HepG2 (cell line): ENCODE measurements around the gene CTSW. TPM values are rescaled to one million over a fixed set of nuclear protein-coding genes. Genes with fewer than 3 reads are reported as not detected.

ENCODE experiments used
- ARID2 ChIP-seq: sonication (generic); formaldehyde crosslinking; IDR thresholded peaks from 2 replicates; pipeline ENCODE4 v1.8.1; 2022; ENCODE audit warnings: mild to moderate bottlenecking, missing genetic modification reagents, borderline replicate concordance
- BRD4 ChIP-seq: sonication (generic); formaldehyde crosslinking; IDR thresholded peaks from 2 replicates; pipeline ENCODE4 v1.4.0; 2020; ENCODE audit warnings: missing genetic modification reagents
- ELF4 ChIP-seq: sonication (generic); formaldehyde crosslinking; IDR thresholded peaks from 2 replicates; pipeline ENCODE4 v1.5.0; 2020; ENCODE audit warnings: missing genetic modification reagents, mild to moderate bottlenecking, moderate library complexity, borderline replicate concordance
- HOXA7 ChIP-seq: sonication (generic); formaldehyde crosslinking; IDR thresholded peaks from 2 replicates; pipeline ENCODE4 v1.8.1; 2022; ENCODE audit warnings: mild to moderate bottlenecking, missing genetic modification reagents, moderate library complexity
- HOXA9 ChIP-seq: sonication (generic); formaldehyde crosslinking; IDR thresholded peaks from 2 replicates; pipeline ENCODE4 v1.8.1; 2022; ENCODE audit warnings: missing genetic modification reagents, mild to moderate bottlenecking, moderate library complexity, borderline replicate concordance
- KLF16 ChIP-seq, 2 experiments: sonication (generic) in 1 of 2; formaldehyde crosslinking in 1 of 2; IDR thresholded peaks; 2 replicates each; pipeline versions ENCODE4 v1.6.1 to v1.8.0; 2016 to 2023; ENCODE audit warnings: missing genetic modification reagents in 2 of 2, missing compliant biosample characterization in 1 of 2
- MIER2 ChIP-seq: IDR thresholded peaks from 2 replicates; pipeline ENCODE4 v1.6.1; 2016; ENCODE audit warnings: missing biosample characterization, missing genetic modification reagents
- NCOR1 ChIP-seq: fragments of 200-600 bp; sonication (generic); IDR thresholded peaks from 2 replicates; pipeline ENCODE4 v1.7.0; 2017; ENCODE audit warnings: antibody characterized with exemption, low read length, borderline replicate concordance
- NFYB ChIP-seq: sonication (generic); formaldehyde crosslinking; IDR thresholded peaks from 2 replicates; pipeline ENCODE4 v1.4.0; 2020; ENCODE audit warnings: missing genetic modification reagents
- NONO ChIP-seq, 2 experiments: fragments of 450-650 bp in 1 of 2; sonication (generic) in 1 of 2; formaldehyde crosslinking in 1 of 2; IDR thresholded peaks in 1 of 2; conservative IDR thresholded peaks in 1 of 2; 2 replicates each; pipeline versions ENCODE4 v1.6.1 to v1.8.0; 2017 to 2022; ENCODE audit warnings: mild to moderate bottlenecking in 1 of 2, missing genetic modification reagents in 1 of 2, moderate library complexity in 1 of 2
- RELA ChIP-seq: sonication (generic); formaldehyde crosslinking; IDR thresholded peaks from 2 replicates; pipeline ENCODE4 v1.4.0; 2020; ENCODE audit warnings: missing genetic modification reagents
- SKI ChIP-seq: fragments of 450-650 bp; IDR thresholded peaks from one replicate; pipeline ENCODE4 v1.6.1; 2018; ENCODE audit warnings: mild to moderate bottlenecking; ENCODE audit not compliant: partially characterized antibody
- SMARCE1 ChIP-seq: fragments of 450-650 bp; IDR thresholded peaks from 2 replicates; pipeline ENCODE4 v1.6.1; 2017; ENCODE audit warnings: borderline replicate concordance
- SP140L ChIP-seq: sonication (generic); formaldehyde crosslinking; IDR thresholded peaks from 2 replicates; pipeline ENCODE4 v1.4.0; 2020; ENCODE audit warnings: missing genetic modification reagents, borderline replicate concordance
- TRIM24 ChIP-seq: sonication (generic); formaldehyde crosslinking; IDR thresholded peaks from 2 replicates; pipeline ENCODE4 v1.8.0; 2022; ENCODE audit warnings: mild to moderate bottlenecking, missing genetic modification reagents
- ZMYM4 ChIP-seq: sonication (generic); formaldehyde crosslinking; IDR thresholded peaks from 2 replicates; pipeline ENCODE4 v1.8.1; 2023; ENCODE audit warnings: mild to moderate bottlenecking, missing genetic modification reagents
- ZNF12 ChIP-seq: sonication (generic); formaldehyde crosslinking; IDR thresholded peaks from 2 replicates; pipeline ENCODE4 v1.5.0; 2020; ENCODE audit warnings: missing genetic modification reagents
- ZNF234 ChIP-seq: sonication (generic); formaldehyde crosslinking; conservative IDR thresholded peaks from 2 replicates; pipeline ENCODE4 v1.5.1; 2020; ENCODE audit warnings: mild to moderate bottlenecking, missing genetic modification reagents
- ZNF235 ChIP-seq: sonication (generic); formaldehyde crosslinking; IDR thresholded peaks from 2 replicates; pipeline ENCODE4 v1.8.1; 2023; ENCODE audit warnings: mild to moderate bottlenecking, missing genetic modification reagents, borderline replicate concordance
- ZNF34 ChIP-seq: sonication (generic); formaldehyde crosslinking; IDR thresholded peaks from 2 replicates; pipeline ENCODE4 v1.4.0; 2020; ENCODE audit warnings: mild to moderate bottlenecking, missing genetic modification reagents, borderline replicate concordance
- ZNF460 ChIP-seq: sonication (generic); formaldehyde crosslinking; IDR thresholded peaks from 2 replicates; pipeline ENCODE4 v1.5.1; 2020; ENCODE audit warnings: missing genetic modification reagents, mild to moderate bottlenecking, borderline replicate concordance
- ZNF468 ChIP-seq: sonication (generic); formaldehyde crosslinking; IDR thresholded peaks from 2 replicates; pipeline ENCODE4 v1.8.0; 2022; ENCODE audit warnings: mild to moderate bottlenecking, moderate library complexity, missing genetic modification reagents
- ZNF644 ChIP-seq: IDR thresholded peaks from 2 replicates; pipeline ENCODE4 v1.6.1; 2016; ENCODE audit warnings: low read depth
- ZNF839 ChIP-seq: sonication (generic); formaldehyde crosslinking; IDR thresholded peaks from 2 replicates; pipeline ENCODE4 v1.4.0; 2020; ENCODE audit warnings: missing genetic modification reagents, mild to moderate bottlenecking, borderline replicate concordance
- polyA plus RNA-seq, 8 experiments: library from polyadenylated mRNA; depleted of rRNA in 3 of 8; stranded (reverse) in 7 of 8; unstranded in 1 of 8; fragments of >200 nt; fragmentation: Illumina TruSeq in 4 of 8; extraction: Trizol in 4 of 8; gene quantifications; 2 replicates each; pipeline versions ENCODE4 v1.2.1 to v1.2.3, GENCODE V29; 2011 to 2016; ENCODE audit warnings: low read depth in 4 of 8, missing spikeins in 1 of 8, mixed read lengths in 1 of 8; ENCODE audit not compliant: insufficient read depth in 1 of 8
- total RNA-seq, 5 experiments: library from RNA; depleted of rRNA; stranded (reverse); fragments of >200 nt; fragmentation: Illumina TruSeq; extraction: Trizol; gene quantifications; 2 replicates each; pipeline ENCODE4 v1.2.3, GENCODE V29; 2016; ENCODE audit warnings: low read depth in 1 of 5
- TF ChIP-seq, protein P1 (sequence below): fragments of 450-650 bp; IDR thresholded peaks from 2 replicates; pipeline ENCODE4 v1.6.1; 2016
- TF ChIP-seq, protein P2 (sequence below): IDR thresholded peaks from 2 replicates; pipeline ENCODE4 v1.6.1; 2016; ENCODE audit warnings: low read depth, borderline replicate concordance
- TF ChIP-seq, protein P3 (sequence below): IDR thresholded peaks from 2 replicates; pipeline ENCODE4 v1.4.0; 2020; ENCODE audit warnings: mild to moderate bottlenecking, missing genetic modification reagents

CTSW gene
- total and polyA plus RNA-seq, 2 of the 13 experiments (the other 11 are each of a cell fraction or from before 2014, with no cell fraction given), result 0.09 TPM; not detected in 1

- no peak for TF ChIP-seq ZNF234
- no peak for TF ChIP-seq ELF4 (CRISPR knock-in tag)
- no peak for TF ChIP-seq NONO (IDR thresholded peaks at IDR 0.05)
- TF ChIP-seq NONO (CRISPR knock-in tag; conservative IDR thresholded peaks at IDR 0.05), result no peak
- no peak for TF ChIP-seq ZNF34 (CRISPR knock-in tag)
- no peak for TF ChIP-seq ARID2 (CRISPR knock-in tag)
- no peak for TF ChIP-seq MIER2 (CRISPR knock-in tag)
- no peak for TF ChIP-seq ZNF468 (CRISPR knock-in tag)
- peak; percentile 7; the same call in 1 of the 2 replicates for TF ChIP-seq ZNF644
- peak; percentile 64; the same call in 1 of the 2 replicates for TF ChIP-seq ZNF460 (CRISPR knock-in tag)
- TF ChIP-seq TRIM24 (CRISPR knock-in tag), result no peak
- no peak for TF ChIP-seq SKI
- no peak for TF ChIP-seq SMARCE1
- no peak for TF ChIP-seq BRD4 (CRISPR knock-in tag)
- TF ChIP-seq, protein P1, sequence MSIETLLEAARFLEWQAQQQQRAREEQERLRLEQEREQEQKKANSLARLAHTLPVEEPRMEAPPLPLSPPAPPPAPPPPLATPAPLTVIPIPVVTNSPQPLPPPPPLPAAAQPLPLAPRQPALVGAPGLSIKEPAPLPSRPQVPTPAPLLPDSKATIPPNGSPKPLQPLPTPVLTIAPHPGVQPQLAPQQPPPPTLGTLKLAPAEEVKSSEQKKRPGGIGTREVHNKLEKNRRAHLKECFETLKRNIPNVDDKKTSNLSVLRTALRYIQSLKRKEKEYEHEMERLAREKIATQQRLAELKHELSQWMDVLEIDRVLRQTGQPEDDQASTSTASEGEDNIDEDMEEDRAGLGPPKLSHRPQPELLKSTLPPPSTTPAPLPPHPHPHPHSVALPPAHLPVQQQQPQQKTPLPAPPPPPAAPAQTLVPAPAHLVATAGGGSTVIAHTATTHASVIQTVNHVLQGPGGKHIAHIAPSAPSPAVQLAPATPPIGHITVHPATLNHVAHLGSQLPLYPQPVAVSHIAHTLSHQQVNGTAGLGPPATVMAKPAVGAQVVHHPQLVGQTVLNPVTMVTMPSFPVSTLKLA, result no peak
- no peak for TF ChIP-seq SP140L (CRISPR knock-in tag)
- no peak for TF ChIP-seq ZNF12
- TF ChIP-seq ZMYM4, result no peak
- TF ChIP-seq, protein P2, sequence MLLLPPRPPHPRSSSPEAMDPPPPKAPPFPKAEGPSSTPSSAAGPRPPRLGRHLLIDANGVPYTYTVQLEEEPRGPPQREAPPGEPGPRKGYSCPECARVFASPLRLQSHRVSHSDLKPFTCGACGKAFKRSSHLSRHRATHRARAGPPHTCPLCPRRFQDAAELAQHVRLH (CRISPR knock-in tag), result no peak
- TF ChIP-seq, protein P3, sequence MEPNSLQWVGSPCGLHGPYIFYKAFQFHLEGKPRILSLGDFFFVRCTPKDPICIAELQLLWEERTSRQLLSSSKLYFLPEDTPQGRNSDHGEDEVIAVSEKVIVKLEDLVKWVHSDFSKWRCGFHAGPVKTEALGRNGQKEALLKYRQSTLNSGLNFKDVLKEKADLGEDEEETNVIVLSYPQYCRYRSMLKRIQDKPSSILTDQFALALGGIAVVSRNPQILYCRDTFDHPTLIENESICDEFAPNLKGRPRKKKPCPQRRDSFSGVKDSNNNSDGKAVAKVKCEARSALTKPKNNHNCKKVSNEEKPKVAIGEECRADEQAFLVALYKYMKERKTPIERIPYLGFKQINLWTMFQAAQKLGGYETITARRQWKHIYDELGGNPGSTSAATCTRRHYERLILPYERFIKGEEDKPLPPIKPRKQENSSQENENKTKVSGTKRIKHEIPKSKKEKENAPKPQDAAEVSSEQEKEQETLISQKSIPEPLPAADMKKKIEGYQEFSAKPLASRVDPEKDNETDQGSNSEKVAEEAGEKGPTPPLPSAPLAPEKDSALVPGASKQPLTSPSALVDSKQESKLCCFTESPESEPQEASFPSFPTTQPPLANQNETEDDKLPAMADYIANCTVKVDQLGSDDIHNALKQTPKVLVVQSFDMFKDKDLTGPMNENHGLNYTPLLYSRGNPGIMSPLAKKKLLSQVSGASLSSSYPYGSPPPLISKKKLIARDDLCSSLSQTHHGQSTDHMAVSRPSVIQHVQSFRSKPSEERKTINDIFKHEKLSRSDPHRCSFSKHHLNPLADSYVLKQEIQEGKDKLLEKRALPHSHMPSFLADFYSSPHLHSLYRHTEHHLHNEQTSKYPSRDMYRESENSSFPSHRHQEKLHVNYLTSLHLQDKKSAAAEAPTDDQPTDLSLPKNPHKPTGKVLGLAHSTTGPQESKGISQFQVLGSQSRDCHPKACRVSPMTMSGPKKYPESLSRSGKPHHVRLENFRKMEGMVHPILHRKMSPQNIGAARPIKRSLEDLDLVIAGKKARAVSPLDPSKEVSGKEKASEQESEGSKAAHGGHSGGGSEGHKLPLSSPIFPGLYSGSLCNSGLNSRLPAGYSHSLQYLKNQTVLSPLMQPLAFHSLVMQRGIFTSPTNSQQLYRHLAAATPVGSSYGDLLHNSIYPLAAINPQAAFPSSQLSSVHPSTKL (CRISPR knock-in tag), result peak; percentile 46; the same call in 1 of the 2 replicates
- no peak for TF ChIP-seq ZNF235 (CRISPR knock-in tag)
- no peak for TF ChIP-seq HOXA9 (CRISPR knock-in tag)
- TF ChIP-seq NCOR1, result peak; percentile 83
- TF ChIP-seq HOXA7 (CRISPR knock-in tag), result no peak
- TF ChIP-seq KLF16 (CRISPR knock-in tag; IDR thresholded peaks at IDR 0.05), result no peak
- TF ChIP-seq RELA (CRISPR knock-in tag), result no peak
- no peak for TF ChIP-seq NFYB
- TF ChIP-seq ZNF839, result no peak
These were observed 35.3 kb upstream of the CTSW start (continued) for GRCh38 chr11:65844231-65844872.
